SKM-1 (cell line): ENCODE results near the gene GPX2.
A peak's percentile ranks its signal among the peaks of the same experiment; 100 is the strongest.

Experiments
- DNase-seq: peaks from one replicate; lab custom pipeline; 2025; ENCODE audit not compliant: unreplicated experiment; lab: John Stamatoyannopoulos, UW

GPX2 gene

GRCh38 chr14:64942531-64943111 lies at the start of gene GPX2:
Gene GPX2, minus strand, starts transcription at chr14:64942745. Its CDS starts 19 bp downstream, at chr14:64942726.
- DNase-seq: no peak

GRCh38 chr14:64990939-64991338 lies 48.4 kb upstream of the GPX2 start:
- no peak for DNase-seq

GRCh38 chr14:64990296-64990695 lies 47.8 kb upstream of the GPX2 start:
- DNase-seq: no peak

- no peak for DNase-seq
Measured at GRCh38 chr14:64987438-64987767, 44.9 kb upstream of the GPX2 start.

- DNase-seq: peak; percentile 86
Measured at GRCh38 chr14:64986648-64987437, 44.3 kb upstream of the GPX2 start, which contains the start of gene FNTB. Gene FNTB, plus strand, starts transcription at chr14:64986895. Its CDS starts 59 bp downstream, at chr14:64986954.

- peak; percentile 27 for DNase-seq
Measured at GRCh38 chr14:64983439-64984310, 41.1 kb upstream of the GPX2 start.

GRCh38 chr14:64979336-64980074 lies 37.0 kb upstream of the GPX2 start:
- no peak for DNase-seq

GRCh38 chr14:64974563-64974962 lies 32.0 kb upstream of the GPX2 start:
- DNase-seq: no peak

- DNase-seq: no peak
Measured at GRCh38 chr14:64973826-64974225, 31.3 kb upstream of the GPX2 start.

GRCh38 chr14:64973026-64973442 lies 30.5 kb upstream of the GPX2 start:
- DNase-seq: no peak

GRCh38 chr14:64971943-64972791 lies 29.6 kb upstream of the GPX2 start, which contains the start of gene RAB15:
Gene RAB15, minus strand, starts transcription at chr14:64972336. Its CDS starts 260 bp downstream, at chr14:64972076.
- DNase-seq: no peak

- DNase-seq: no peak
Measured at GRCh38 chr14:64971491-64971942, 29.0 kb upstream of the GPX2 start.

GRCh38 chr14:64970776-64971477 lies 28.4 kb upstream of the GPX2 start:
- no peak for DNase-seq

GRCh38 chr14:64970041-64970440 lies 27.5 kb upstream of the GPX2 start:
- no peak for DNase-seq

GRCh38 chr14:64968651-64969050 lies 26.1 kb upstream of the GPX2 start:
- DNase-seq: no peak

- no peak for DNase-seq
Measured at GRCh38 chr14:64968167-64968566, 25.6 kb upstream of the GPX2 start.

- DNase-seq: no peak
Measured at GRCh38 chr14:64966976-64967375, 24.4 kb upstream of the GPX2 start.

- no peak for DNase-seq
Measured at GRCh38 chr14:64965356-64966000, 22.9 kb upstream of the GPX2 start.

- DNase-seq: no peak
Measured at GRCh38 chr14:64963611-64964010, 21.1 kb upstream of the GPX2 start.
